ENCODE data around the gene RPRD1B. TPM values are rescaled to one million over a fixed set of nuclear protein-coding genes. Genes with fewer than 3 reads are reported as not detected.

The RPRD1B gene
- total and polyA plus RNA-seq, 2 of the 8 experiments (the other 6 are each of a cell fraction or from before 2014, with no cell fraction given) = 10.3 to 20.9 TPM

DNA sequence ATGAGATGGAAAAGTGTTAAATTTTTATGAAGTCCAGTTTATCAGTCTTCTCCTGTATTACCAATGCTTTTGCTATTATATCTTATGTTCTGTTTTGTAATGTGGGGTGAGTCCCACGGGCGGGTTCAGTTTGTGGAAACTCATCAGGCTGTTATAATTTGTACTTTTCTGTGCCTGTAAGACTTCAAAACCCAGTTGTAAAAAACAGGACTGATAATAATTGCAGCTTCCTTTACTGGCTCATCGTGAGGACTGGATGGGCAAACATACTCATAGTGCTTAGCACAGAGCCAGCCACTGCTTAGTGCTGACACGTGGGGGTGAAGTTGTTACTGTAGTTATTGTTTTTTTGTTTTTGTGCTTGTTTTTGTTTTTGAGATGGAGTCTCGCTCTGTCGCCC lies 85.9 kb downstream of the RPRD1B start:
- H3K4me1 ChIP-seq (replicated peaks in 1 of 4; ENCODE audit: control insufficient read depth in 3 of 4, insufficient read depth in 4 of 4, low read length in 3 of 4) = peaks cover 0 to 3% (median 0%) of the 10 kb centered on the region in 4 experiments; a peak in 1 of 7 replicates
- no peak overlapping the region for H3K27ac ChIP-seq (ENCODE audit: low read depth, low read length)
- H2BK120ac ChIP-seq (replicated peaks; ENCODE audit: low read depth, low read length) = no peak overlapping the region
- no peak overlapping the region for H2AK5ac ChIP-seq (ENCODE audit: low read depth, low read length)
- 86% methylated on average over 6 of the region's 6 CpGs; no CpG with 5 or more reads in 1 of the 2 experiments for WGBS, 2 experiments (ENCODE audit: extremely low coverage in 1 of 2, insufficient coverage in 1 of 2, insufficient read length in 1 of 2, insufficient replicate concordance in 2 of 2, low coverage in 1 of 2, low lambda C conversion rate in 2 of 2, missing lambda C conversion rate in 1 of 2)
- no peak overlapping the region for H3K4me2 ChIP-seq (ENCODE audit: insufficient read depth in 1 of 2, low read depth in 2 of 2, low read length in 2 of 2)
- H2BK5ac ChIP-seq (ENCODE audit: low read depth, low read length) = no peak overlapping the region
- H4K91ac ChIP-seq (replicated peaks; ENCODE audit: insufficient read length, low read length) = no peak overlapping the region
- no peak overlapping the region for H3K23ac ChIP-seq (ENCODE audit: insufficient read length)
- no peak overlapping the region for H3K56ac ChIP-seq (replicated peaks; ENCODE audit: insufficient read length, low read depth, low read length)
- no peak overlapping the region for H3K18ac ChIP-seq (ENCODE audit: extremely low read depth, low read length)
- H3K4ac ChIP-seq (replicated peaks; ENCODE audit: insufficient read length, low read depth, low read length) = no peak overlapping the region
- H3K79me2 ChIP-seq (ENCODE audit: control insufficient read depth in 1 of 2, insufficient read depth in 2 of 2, low read length in 2 of 2) = no peaks in the 10 kb centered on the region
- no peak overlapping the region for H2AFZ ChIP-seq (ENCODE audit: low read length)
- no peak overlapping the region for H3K9ac ChIP-seq (replicated peaks in 1 of 4; ENCODE audit: extremely low read depth in 1 of 4, low read depth in 3 of 4, low read length in 3 of 4)
- no peaks in the 10 kb centered on the region for H3K9me3 ChIP-seq (ENCODE audit: insufficient read depth in 2 of 2, low read depth in 1 of 2, low read length in 1 of 2)
- H4K20me1 ChIP-seq (replicated peaks in 1 of 2; ENCODE audit: control insufficient read depth in 1 of 2, insufficient read depth in 2 of 2, low read length in 2 of 2) = no peaks in the 10 kb centered on the region
- no peak overlapping the region for H3K14ac ChIP-seq (ENCODE audit: insufficient read length)
- FAIRE-seq (no peak), DNase-seq (ENCODE audit: low read depth in 1 of 2, low spot score in 2 of 2) (no peak)
- no peak overlapping the region for H2BK15ac ChIP-seq (ENCODE audit: low read length)
- H4K5ac ChIP-seq (ENCODE audit: insufficient read length, low read depth, low read length) = no peak overlapping the region
- POLR2A ChIA-PET (ENCODE audit: partially characterized antibody) = no interaction called here
- H3K23me2 ChIP-seq (ENCODE audit: low read depth, low read length) = no peaks in the 10 kb centered on the region
- no peaks in the 10 kb centered on the region for H3K27me3 ChIP-seq (replicated peaks in 1 of 4; ENCODE audit: control insufficient read depth in 3 of 4, extremely low read depth in 1 of 4, insufficient read depth in 3 of 4, low read length in 3 of 4)
- CTCF ChIA-PET (ENCODE audit: partially characterized antibody) = interaction anchor here (0.7 to 4.9 kb wide), 3 partner anchors 10 to 110 kb away, joined by 3 to 20 read pairs (median 3); no protein-coding TSS in a partner anchor
- H3K36me3 ChIP-seq (ENCODE audit: control insufficient read depth in 2 of 4, insufficient read depth in 4 of 4, low read length in 3 of 4) = no peaks in the 10 kb centered on the region
- no peak overlapping the region for H2BK20ac ChIP-seq (ENCODE audit: low read length)
- H4K8ac ChIP-seq (ENCODE audit: extremely low read depth, insufficient read depth, low read length) = no peak overlapping the region
- no peak overlapping the region for H3K4me3 ChIP-seq (ENCODE audit: extremely low read depth in 1 of 4, insufficient read depth in 2 of 4, low read depth in 3 of 4, low read length in 4 of 4)
- no peak overlapping the region for H2BK12ac ChIP-seq (ENCODE audit: low read depth, low read length)
- H3K79me1 ChIP-seq (ENCODE audit: low read depth, low read length) = no peaks in the 10 kb centered on the region
- no peak for TF ChIP-seq YY1 (IDR thresholded peaks at IDR 0.05; ENCODE audit: low read depth, low read length)
- no peak for TF ChIP-seq EGR1 (IDR thresholded peaks at IDR 0.05; ENCODE audit: borderline replicate concordance, low read depth, low read length)
- no peak for TF ChIP-seq RAD21 (IDR thresholded peaks at IDR 0.05 in 1 of 2, conservative IDR thresholded peaks at IDR 0.05 in 1 of 2; ENCODE audit: low read depth in 2 of 2, low read length in 2 of 2)
- TF ChIP-seq POLR2AphosphoS5 (IDR thresholded peaks at IDR 0.05; ENCODE audit: low read depth, low read length) = no peak
- TF ChIP-seq SUZ12 (IDR thresholded peaks at IDR 0.05; ENCODE audit: low read length) = no peak
- no peak for TF ChIP-seq SIX5 (IDR thresholded peaks at IDR 0.05; ENCODE audit: low read depth, low read length)
- TF ChIP-seq EZH2 (IDR thresholded peaks at IDR 0.05; ENCODE audit: low read depth, low read length, severe bottlenecking) = no peak
- no peak for TF ChIP-seq TAF7 (optimal IDR thresholded peaks at IDR 0.05; ENCODE audit: borderline replicate concordance, low read depth, low read length)
- TF ChIP-seq BACH1 (IDR thresholded peaks at IDR 0.05; ENCODE audit: low read length) = no peak
- no peak for TF ChIP-seq MAFK (IDR thresholded peaks at IDR 0.05; ENCODE audit: low read depth, low read length)
- TF ChIP-seq SP2 (IDR thresholded peaks at IDR 0.05; ENCODE audit: low read length) = no peak
- TF ChIP-seq TAF1 (IDR thresholded peaks at IDR 0.05; ENCODE audit: low read depth, low read length) = no peak
- TF ChIP-seq CBX5 (IDR thresholded peaks at IDR 0.05; ENCODE audit: low read depth, low read length) = no peak
- TF ChIP-seq BRCA1 (IDR thresholded peaks at IDR 0.05; ENCODE audit: low read depth, low read length) = no peak
- no peak for TF ChIP-seq JUN (IDR thresholded peaks at IDR 0.05; ENCODE audit: low read depth, low read length)
- TF ChIP-seq TCF12 (IDR thresholded peaks at IDR 0.05; ENCODE audit: low read depth, low read length) = no peak
- no peak for TF ChIP-seq POLR2A (IDR thresholded peaks at IDR 0.05; ENCODE audit: control extremely low read depth in 1 of 2, low read depth in 2 of 2, low read length in 2 of 2)
